Stimulated activated CD4-positive, alpha-beta T cell treated with anti-CD3 and anti-CD28 coated beads, Interleukin-15, amount 100 ng/mL, for 24 hours (primary cell): ENCODE data around the gene CFAP410.
"Not testable (repeated sequence)": the region's sequence is repeated elsewhere in the genome, so short reads cannot be mapped to it uniquely, and the experiment has no call there.

Experiments
- DNase-seq: peaks from one replicate; pipeline ENCODE4 v3.0.0-alpha.2; 2020

The CFAP410 gene

DNA sequence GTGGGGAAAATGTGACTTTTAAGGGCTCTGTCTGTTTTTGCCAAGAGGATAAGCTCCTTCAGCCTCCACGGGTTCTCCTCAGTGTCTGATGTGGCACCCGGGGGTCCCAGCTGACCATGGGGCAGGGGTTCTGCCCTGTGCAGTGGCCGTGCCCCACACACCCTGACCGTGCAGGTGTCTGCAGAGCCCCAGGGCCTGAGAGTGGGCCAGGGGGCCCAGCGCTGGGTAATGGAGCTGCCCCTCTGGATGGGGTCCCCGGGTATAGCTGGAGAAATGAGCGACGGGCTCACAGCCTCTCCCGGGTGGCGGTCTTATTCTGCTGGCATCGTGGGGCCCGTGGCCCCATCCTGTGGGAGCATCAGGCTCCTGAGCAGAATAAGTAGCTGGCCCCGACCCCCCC is 42.3 kb downstream of the CFAP410 start:
- no peak for DNase-seq

DNA sequence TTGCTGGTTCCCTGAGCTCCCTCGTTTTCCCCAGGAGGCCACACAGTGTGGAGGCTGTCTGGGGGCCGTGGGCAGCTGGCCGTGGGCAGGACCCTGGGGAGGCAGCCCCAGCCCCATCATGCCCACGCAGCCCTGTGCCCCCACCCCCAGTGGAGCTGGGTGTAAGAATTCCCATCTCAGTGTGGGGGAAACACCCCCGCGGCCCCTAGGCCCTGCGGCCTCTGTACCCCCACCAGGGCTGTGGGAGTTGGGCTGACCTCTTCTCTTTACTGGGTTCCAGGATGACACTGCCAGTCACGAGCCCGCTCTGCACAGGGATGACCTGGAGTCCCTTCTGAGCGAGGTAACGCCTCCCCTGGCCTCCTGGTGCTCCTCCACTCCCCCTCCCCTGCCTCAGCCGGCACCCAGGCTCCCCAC is 43.1 kb downstream of the CFAP410 start:
- no peak for DNase-seq

DNA sequence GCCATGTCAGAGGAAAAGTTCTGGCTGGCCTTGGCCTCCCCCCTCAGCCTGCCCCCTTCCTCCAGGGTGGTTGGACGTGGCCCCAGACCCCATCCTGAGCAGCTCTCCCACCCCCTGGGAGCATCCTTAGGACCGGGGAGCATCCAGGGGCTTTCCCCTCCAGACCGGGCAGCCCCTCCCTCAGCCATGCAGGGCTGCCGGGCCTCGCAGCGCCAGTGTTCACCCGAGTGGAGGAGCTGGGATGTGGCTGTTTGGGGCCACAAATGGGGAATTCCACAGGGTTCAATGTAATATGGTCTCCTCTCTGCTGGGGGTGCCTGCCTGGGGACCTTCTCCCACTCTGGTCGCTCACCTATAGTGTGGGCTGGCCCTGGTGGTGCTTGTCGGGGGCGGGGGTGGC is 43.5 kb downstream of the CFAP410 start:
- no peak for DNase-seq

DNA sequence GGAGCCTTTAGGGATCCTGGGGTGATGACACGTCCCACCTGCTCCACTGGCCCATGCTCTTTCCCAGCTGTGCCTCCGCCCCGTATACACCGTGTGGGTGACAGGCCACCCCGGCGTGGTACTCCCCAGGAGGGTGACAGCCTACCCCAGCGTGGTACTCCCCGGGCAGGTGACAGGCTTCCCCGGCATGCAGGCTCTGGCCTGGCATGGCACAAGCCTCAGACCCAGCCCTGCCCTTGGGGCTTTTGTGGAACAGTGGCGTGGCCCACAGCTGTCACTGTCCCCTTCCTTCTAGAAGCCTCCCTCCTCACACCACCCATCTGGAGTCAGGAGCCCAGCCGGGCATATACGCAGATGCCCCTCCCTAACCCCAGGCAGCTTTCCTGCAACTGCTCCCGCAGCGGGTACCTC is 44.0 kb downstream of the CFAP410 start:
- no peak for DNase-seq

DNA sequence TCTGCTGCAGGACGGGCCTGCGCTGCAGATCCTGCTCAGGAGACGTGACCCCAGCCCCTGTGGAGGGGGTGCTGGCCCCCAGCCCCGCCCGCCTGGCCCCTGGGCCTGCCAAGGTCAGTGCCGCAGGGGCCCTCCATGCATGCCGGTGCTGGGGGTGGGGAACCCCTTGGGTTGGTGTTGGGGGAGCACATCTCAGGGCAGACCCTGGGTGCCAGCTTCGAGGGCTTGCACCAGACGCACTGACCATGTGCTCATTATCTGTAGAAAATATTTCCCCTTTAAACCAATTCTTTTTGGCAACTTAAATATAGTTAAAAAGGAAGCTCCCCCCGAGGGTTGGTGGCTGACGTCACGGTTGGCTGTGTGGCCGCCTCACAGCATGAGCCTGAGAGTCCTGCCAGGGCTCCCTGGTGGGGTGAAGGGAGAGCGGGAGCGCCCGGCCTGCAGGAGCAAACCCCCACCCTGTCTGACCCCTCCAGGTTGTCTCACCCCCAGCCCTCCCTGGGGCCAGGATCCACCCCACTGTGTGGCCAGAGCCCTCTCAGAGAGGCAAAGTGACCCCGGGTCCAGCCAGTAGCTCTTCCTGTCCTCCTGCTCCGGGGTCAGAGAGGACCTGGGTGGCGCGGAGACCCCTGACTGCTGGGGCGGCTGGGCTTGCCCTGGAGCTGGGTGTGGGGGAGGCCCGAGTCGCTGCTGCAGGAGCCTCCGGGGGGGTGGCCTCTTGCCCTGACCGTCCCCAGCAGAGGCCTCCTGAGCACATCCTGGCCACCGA is 44.6 kb downstream of the CFAP410 start:
- no peak for DNase-seq

DNA sequence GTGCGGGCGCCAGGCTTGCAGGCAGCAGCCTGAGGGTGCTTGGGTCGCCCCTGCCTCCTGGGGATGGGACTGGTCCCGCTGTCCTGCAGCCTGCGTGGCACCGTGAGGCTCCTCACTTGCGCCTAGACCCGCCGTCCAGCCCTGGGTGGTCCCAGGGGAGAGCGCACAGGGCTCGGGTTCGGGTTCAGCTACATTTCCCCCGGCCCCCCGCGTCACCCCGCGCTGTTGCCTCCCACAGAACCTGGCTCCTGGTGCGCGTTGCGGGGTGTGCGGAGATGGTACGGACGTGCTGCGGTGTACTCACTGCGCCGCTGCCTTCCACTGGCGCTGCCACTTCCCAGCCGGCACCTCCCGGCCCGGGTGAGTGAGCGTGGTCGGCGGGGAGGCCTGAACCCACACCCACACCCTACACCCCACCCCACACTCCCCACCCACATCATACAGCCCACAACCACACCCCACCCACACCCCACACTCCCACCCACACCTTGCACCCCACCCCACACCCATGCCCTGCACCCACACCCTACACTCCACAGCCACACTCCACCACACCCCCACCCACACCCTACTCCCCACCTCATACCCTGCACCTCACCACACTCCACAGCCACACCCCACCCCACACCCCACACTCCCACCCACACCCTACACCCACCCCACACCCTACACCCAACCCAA is 45.5 kb downstream of the CFAP410 start:
- no peak for DNase-seq

DNA sequence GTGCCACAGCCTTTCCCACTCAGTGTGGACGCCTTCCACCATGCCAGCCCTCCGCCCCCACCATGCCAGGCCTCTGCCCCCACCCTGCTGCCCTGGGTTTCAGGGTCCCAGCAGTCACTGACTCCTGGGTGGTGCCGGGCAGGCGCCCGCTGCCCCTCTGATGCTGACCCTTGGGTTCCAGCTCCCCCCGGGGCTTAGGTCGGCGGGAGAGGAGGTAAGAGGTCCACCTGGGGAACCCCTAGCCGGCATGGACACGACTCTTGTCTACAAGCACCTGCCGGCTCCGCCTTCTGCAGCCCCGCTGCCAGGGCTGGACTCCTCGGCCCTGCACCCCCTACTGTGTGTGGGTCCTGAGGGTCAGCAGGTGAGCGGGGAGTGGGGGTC is 46.4 kb downstream of the CFAP410 start:
- DNase-seq, result no peak

DNA sequence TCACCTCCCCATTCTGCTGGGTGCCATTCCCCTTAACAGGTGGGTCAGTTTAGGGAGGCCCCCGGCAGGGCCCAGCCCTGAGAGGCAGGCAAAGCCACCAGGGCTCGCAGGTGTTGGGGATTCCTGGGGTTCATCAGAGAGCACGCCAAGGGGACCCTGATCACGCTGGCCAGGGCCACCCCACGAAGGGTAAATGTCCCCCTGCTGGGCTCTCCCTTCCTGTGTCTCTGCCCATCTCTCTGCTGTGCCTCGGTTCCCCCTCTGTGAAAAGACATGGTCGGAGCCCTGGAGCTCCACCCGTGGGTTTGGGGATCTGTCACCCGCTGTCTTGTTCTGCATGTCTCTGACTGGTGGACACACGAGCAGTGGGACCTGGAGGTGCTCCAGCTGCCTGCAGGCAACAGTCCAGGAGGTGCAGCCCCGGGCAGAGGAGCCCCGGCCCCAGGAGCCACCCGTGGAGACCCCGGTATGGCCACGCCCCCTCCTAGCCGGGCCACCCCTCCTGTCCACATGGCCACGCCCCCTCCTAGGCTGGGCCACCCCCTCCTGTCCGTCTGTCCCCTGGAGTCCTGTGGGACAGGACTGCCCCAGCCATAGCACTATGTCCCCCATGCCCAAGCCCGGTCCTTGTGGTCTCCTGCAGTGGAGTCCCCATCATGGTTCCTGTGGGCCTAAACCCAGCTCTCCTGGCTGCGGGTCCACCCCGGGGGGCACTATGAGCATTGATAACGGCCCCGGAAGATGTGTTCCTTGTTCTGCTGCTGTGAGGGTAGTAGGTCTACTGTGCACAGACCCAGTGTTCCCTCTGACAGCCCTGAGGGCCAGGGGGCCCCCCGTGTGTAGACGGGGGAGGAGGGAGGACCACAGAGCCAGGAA is 47.0 kb downstream of the CFAP410 start:
- DNase-seq, result no peak

DNA sequence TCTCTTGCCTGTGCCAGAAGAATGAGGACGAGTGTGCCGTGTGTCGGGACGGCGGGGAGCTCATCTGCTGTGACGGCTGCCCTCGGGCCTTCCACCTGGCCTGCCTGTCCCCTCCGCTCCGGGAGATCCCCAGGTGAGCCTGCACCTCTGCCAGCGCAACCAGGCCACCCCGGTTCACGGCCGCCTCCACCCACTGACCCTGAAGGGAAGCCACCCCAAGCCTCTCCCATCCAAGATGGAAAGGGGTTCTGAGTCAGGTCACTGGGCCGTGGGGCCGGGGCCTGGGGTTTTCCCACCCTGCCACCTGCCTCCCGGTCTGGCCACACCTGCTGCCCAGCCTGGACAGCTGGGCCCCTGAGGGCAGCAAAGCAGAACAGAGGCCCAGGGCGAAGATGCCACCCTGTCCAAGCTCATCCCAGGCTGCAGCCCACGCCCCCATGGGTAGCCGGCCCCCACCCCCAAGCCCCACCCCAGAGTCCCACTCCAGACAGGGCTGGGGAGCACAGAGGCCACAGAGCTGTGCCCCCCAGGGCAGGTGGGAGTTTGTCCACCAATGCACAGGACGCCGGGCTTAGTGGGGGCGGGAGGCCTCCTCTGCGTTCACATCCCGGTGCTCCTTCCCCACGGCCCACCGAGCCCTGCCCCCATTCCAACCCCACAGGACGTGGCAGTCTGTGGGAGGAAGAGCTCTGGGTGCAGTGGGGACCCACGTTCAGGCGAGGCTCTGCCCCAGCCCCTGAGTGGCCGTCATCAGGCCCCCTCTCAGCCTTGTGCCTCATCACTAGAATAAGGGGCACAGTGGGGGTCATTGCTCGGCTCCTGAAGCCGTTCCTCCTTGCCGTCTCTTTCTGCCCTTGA is 47.9 kb downstream of the CFAP410 start:
- no peak for DNase-seq

DNA sequence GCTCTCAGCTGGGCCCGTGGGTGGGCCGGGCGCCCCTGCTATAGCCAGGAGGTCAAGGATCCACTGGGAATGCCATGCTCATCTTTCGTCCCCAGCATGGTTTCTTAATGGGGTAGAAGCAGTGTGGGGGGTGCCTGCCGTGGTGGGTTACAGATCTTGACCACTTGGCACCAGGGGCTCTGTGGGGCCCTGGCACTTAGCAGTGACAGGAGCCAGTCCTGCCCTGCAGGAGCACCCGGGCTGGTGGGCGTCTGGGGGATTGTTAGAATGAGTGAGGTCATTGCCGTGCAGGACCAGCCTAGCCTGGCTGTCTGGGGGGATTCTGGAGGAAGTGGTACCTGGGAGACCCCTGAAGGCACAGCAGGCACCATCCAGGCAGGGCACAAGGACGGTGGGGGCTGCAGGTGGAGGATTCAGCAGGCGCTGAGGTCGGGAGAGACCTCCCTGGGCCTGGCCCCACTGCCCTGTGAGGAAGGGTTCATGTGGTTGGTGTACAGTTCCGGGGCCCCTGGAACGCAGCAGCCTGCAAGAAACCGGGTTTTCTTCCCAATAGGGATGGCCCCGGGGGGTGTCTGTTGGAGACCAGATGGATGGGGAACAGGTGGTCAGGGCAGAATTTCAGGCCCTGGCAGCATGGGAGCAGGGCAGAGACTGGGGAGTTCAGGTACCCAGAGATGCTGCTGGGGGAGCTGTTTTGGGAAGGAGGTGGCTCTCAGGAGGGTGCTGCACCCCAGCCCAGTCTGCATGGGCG is 48.7 kb downstream of the CFAP410 start:
- no peak for DNase-seq

DNA sequence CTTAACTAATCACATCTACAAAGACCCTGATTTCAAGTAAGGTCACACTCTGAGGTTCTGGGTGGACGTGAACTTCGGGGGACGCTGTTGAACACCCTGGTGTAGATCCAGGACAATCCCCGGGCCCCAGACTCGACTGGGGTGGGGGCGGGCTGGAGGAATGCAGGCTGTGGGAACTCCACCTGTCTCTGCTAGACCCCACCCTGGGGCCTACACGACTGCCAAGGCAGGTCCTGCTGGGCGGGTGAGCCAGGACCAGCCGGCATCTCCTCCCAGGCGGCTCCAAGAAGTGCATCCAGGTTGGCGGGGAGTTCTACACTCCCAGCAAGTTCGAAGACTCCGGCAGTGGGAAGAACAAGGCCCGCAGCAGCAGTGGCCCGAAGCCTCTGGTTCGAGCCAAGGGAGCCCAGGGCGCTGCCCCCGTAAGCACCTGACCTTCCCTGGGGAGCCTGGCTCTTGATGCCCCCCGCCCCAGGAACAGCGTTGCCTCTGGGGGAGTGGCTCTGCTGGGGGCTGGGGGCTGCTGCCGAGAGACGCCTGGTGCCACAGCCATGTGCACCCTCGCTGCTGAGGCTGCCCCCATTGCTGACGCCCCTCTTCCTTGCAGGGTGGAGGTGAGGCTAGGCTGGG is 49.7 kb downstream of the CFAP410 start:
- DNase-seq, result no peak

DNA sequence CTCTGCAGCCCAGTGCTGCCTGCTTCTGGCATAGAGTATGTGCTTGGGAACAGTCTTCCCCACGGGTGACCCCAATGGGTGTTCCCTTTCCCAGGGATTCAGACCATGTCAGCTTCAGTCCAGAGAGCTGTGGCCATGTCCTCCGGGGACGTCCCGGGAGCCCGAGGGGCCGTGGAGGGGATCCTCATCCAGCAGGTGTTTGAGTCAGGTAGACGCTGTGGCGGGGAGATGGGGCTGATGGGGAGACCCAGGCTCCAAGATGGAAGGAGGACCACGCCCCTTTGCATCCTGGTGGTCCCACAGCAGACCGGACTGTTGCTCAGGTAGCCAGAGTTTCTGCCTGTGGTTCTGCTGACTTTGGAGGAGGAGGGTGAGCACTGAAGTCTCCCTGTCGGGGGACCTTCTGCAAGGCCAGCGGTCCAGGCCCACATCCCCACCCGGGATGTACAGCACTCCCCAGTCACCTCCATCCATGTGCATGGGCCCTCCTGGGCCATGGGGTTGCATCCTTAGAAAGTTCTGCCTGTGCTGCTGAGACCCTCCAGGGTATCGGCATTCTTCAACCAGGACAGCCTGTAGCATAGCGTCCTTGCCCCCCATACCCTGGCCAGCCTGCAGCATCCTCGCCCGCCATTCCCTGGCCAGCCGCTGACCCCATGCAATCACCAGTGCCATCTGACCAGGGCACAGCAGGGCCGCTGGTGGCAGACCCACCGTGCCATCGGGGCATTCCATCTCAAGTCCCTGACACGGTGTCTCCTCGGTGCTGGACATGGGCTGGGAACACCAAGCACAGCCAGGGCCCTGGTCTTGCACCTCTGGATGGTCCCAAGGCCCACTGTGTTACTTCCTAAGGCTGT is 50.7 kb downstream of the CFAP410 start:
- DNase-seq, result no peak

DNA sequence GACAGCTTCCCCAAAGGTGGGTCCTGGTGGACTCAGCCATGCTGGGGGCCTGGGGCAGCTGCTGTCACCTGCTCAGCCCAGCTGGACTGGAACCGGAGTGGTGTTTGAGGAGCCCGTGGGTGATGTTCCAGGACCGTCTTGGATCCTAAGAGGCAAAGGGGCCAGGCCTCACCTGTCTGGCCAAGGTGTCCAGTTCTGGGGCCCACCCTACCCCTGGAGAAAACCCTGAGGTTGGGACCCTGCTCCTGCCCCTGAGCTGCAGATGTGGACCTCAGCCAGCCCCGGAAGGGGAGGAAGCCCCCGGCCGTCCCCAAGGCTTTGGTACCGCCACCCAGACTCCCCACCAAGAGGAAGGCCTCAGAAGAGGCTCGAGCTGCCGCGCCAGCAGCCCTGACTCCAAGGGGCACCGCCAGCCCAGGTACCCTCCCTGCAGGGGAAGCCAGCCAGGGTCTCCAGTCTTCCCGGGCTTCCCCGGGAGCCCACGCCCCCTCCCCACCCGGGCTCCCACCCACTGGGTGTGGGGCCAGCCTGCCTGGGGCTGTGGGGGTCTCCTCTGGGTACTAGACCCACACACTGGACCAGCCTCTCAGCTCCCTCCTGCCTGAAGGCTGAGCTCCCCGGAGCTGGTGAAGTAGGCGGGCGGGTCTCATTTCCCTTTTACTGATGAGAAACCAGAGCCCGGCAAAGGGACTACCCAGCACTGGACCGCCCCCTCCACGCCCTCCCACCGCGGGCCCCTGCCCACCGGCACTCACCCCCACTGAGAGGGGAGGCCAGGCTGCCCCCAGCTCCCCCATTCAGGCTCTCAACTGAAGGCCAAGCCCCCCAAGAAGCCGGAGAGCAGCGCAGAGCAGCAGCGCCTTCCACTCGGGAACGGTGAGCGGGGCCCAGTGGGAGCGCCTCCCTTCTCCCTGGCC is 52.2 kb downstream of the CFAP410 start:
- DNase-seq, result no peak

DNA sequence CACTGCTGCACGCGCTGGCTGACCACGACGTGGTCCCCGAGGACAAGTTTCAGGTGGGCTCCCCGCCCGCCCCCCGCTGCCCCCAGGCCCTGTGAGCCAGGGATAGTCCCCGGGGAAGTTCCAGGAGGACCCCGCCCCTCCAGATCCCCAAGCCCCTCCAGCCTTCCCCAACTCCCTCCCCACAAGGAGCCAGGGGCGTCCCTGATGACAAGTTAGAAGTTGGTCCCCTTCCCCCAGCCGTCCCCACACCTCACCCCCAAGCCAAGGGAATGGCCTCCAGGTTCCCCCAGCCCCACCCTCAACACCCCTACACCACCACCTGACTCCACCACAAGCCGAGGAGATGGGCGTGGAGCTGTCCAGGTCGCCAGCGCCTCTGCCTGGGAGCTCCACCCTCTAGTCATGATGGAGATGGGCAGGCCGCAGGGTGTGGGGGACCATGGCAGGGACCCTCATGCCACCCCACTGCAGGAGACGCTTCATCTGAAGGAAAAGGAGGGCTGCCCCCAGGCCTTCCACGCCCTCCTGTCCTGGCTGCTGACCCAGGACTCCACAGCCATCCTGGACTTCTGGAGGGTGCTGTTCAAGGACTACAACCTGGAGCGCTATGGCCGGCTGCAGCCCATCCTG is 53.0 kb downstream of the CFAP410 start:
- no peak for DNase-seq

DNA sequence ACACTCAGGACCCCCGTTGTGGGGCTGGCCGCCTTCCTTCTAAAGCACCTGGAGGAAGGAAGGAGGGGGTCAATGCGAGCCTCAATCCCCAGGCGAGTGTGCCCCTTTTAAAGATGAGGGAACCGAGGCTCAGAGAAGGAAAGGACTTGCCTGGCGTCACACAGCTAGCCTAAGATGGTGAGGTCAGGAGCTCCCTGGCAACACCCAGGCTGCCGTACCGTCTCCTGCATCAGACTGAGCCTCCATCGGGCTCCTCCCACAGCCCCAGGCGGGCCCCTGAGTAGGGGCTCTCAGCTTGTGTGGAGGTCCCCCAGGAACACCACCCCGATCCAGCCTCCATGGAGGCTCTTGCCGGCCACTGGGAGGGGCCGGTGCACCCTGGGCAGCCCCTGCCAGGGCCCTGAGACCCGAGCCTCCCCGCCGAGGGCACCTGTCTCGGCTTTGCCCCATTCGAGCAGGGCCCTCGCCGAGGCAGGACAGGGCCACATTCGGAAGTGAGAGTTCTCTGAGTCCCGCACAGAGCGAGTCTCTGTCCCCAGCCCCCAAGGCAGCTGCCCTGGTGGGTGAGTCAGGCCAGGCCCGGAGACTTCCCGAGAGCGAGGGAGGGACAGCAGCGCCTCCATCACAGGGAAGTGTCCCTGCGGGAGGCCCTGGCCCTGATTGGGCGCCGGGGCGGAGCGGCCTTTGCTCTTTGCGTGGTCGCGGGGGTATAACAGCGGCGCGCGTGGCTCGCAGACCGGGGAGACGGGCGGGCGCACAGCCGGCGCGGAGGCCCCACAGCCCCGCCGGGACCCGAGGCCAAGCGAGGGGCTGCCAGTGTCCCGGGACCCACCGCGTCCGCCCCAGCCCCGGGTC is 53.8 kb downstream of the CFAP410 start, which contains the start of gene AIRE:
TSS of gene AIRE (plus strand) at position 739 of the 855 bp plus-strand sequence. CDS start 131 bp downstream, outside the sequence.
- DNase-seq, result no peak

DNA sequence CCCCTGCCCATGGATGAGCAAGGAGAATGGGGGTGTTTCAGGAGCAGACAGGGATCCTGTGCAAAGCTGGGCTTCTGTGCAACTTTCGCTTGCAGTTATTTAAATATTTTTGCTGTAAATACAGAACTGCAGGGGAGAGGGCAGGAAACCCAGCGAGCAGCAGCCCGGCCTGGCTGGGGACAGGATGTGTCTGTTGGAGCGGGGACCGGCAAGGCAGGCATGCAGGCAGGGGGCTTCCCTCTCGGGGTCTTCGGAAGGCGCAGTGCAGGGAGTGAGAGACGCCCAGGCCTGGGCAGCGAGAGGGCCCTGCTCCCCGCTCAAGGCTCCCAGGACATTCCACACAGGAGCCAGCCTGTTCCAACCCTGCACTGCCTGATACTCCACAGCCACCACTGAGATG is 55.2 kb downstream of the CFAP410 start:
- DNase-seq, result no peak

DNA sequence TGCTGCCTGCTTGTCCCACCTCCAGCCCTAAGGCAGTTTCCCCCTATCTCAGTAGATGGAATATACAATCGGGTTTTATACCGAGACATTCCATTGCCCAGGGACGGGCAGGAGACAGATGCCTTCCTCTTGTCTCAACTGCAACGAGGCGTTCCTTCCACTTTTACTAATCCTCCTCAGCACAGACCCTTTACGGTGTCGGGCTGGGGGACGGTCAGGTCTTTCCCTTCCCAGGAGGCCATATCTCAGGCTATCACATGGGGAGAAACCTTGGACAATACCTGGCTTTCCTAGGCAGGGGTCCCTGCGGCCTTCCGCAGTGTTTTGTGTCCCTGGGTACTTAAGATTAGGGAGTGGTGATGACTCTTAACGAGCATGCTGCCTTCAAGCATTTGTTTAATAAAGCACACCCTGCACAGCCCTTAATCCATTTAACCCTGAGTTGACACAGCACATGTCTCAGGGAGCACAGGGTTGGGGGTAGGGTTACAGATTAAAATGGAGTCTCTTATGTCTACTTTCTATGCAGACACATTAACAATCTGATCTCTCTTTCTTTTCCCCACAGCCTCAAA is 55.9 kb downstream of the CFAP410 start:
- not testable (repeated sequence) for DNase-seq
